GM06990 (cell line): ENCODE measurements around the gene SCN1B.

ENCODE experiments used
- DNase-seq: peaks from one replicate; pipeline ENCODE4 v3.0.0-alpha.2; 2011; ENCODE audit not compliant: insufficient read length; ENCODE audit errors: extremely low read depth
- H3K27me3 ChIP-seq: replicated peaks from 2 replicates; pipeline ENCODE4 v1.6.0; 2011; ENCODE audit warnings: low read length; ENCODE audit not compliant: control insufficient read depth, insufficient read depth
- H3K36me3 ChIP-seq: 2 replicates; pipeline ENCODE4 v1.5.1; 2011; ENCODE audit warnings: low read length; ENCODE audit not compliant: control insufficient read depth, insufficient read depth
- H3K4me3 ChIP-seq: replicated peaks from 2 replicates; pipeline ENCODE4 v1.5.1; 2011; ENCODE audit warnings: low read depth, mild to moderate bottlenecking, control low read depth, low read length
- CTCF ChIP-seq: IDR thresholded peaks from 2 replicates; pipeline ENCODE4 v1.5.1; 2011; ENCODE audit warnings: low read length, control low read depth, mild to moderate bottlenecking, inconsistent platforms; ENCODE audit not compliant: insufficient read depth, poor library complexity, severe bottlenecking

Gene SCN1B

GRCh38 chr19:35073941-35074340 lies 43.7 kb downstream of the SCN1B start:
- TF ChIP-seq CTCF, result no peak
- H3K27me3 ChIP-seq, result no peaks in the 10 kb centered on the region
- no peak overlapping the region for H3K4me3 ChIP-seq
- no peak for DNase-seq
- H3K36me3 ChIP-seq, result no peaks in the 10 kb centered on the region

- Histone ChIP-seq H3K27me3 (no peaks in the 10 kb centered on the region), H3K36me3 (no peaks in the 10 kb centered on the region), H3K4me3 (no peak overlapping the region)
- no peak for TF ChIP-seq CTCF
- DNase-seq, result no peak
Measured at GRCh38 chr19:35074426-35075201, 44.3 kb downstream of the SCN1B start.

GRCh38 chr19:35075202-35076025 lies 45.1 kb downstream of the SCN1B start:
- DNase-seq, result no peak

GRCh38 chr19:35076026-35076370 lies 45.7 kb downstream of the SCN1B start:
- no peak for DNase-seq
- Histone ChIP-seq H3K4me3 (no peak overlapping the region), H3K36me3 (no peaks in the 10 kb centered on the region), H3K27me3 (no peaks in the 10 kb centered on the region)
- no peak for TF ChIP-seq CTCF

More at GRCh38 chr19:35075202-35076025, 45.1 kb downstream of the SCN1B start:
- Histone ChIP-seq H3K36me3 (no peaks in the 10 kb centered on the region), H3K27me3 (no peaks in the 10 kb centered on the region), H3K4me3 (no peak overlapping the region)
- TF ChIP-seq CTCF, result no peak

GRCh38 chr19:35076657-35077056 lies 46.4 kb downstream of the SCN1B start:
- no peak for TF ChIP-seq CTCF
- DNase-seq, result no peak
- Histone ChIP-seq H3K36me3 (no peaks in the 10 kb centered on the region), H3K27me3 (no peaks in the 10 kb centered on the region), H3K4me3 (no peak overlapping the region)
